Endometrial microvascular endothelial cells (primary cell): Measurements from ENCODE around the gene BICRAL. TPM values are rescaled to one million over a fixed set of nuclear protein-coding genes. Genes with fewer than 3 reads are reported as not detected.

Experiments
- in situ Hi-C: cut with HindIII; loops from 2 replicates; pipeline ENCODE4 v1.10.0; 2017; ENCODE audit warnings: low sequenced_read_pairs, low pct_unique_long_range_greater_than_20kb; ENCODE audit errors: inconsistent ontology term
- total RNA-seq: library from RNA; depleted of rRNA; stranded (reverse); fragments of >200 nt; gene quantifications from one replicate; pipeline ENCODE4 v1.2.3, GENCODE V29; 2015; ENCODE audit errors: inconsistent ontology term

BICRAL gene
- total RNA-seq, 1 donor from 2014 or later: 3.9 TPM

GRCh38 chr6:42914546-42914945 lies 132.7 kb downstream of the BICRAL start:
- in situ Hi-C loops: no loop called here

- in situ Hi-C loops: no loop called here
Observed at GRCh38 chr6:42915732-42916131, 133.9 kb downstream of the BICRAL start, which contains the start of gene PTCRA. Gene PTCRA, plus strand, starts transcription at chr6:42916053. Its CDS starts 17 bp downstream, at chr6:42916070.

- in situ Hi-C loops: no loop called here
Observed at GRCh38 chr6:42916288-42916687, 134.4 kb downstream of the BICRAL start.

Other genes with a start within 250 kb of the BICRAL start
- 15.1 TPM for gene UBR2, start 218.0 kb upstream of the BICRAL start, total RNA-seq
- gene PRPH2, start 59.5 kb upstream of the BICRAL start, total RNA-seq: 1.4 TPM
- gene TBCC, start 35.9 kb upstream of the BICRAL start, total RNA-seq: 48.2 TPM
- 169 TPM for gene RPL7L1, start 97.6 kb downstream of the BICRAL start, total RNA-seq
- gene PTCRA, start 134.0 kb downstream of the BICRAL start, total RNA-seq: not detected
- gene CNPY3, start 147.4 kb downstream of the BICRAL start, total RNA-seq: 53.7 TPM
- gene GNMT, start 178.7 kb downstream of the BICRAL start, total RNA-seq: 0.84 TPM
- 12.2 TPM for gene PEX6, start 197.1 kb downstream of the BICRAL start, total RNA-seq
- gene PPP2R5D, start 202.5 kb downstream of the BICRAL start, total RNA-seq: 97.0 TPM
- 69.5 TPM for gene MEA1, start 231.9 kb downstream of the BICRAL start, total RNA-seq
- 98.8 TPM for gene KLHDC3, start 232.2 kb downstream of the BICRAL start, total RNA-seq
- 114 TPM for gene RRP36, start 239.6 kb downstream of the BICRAL start, total RNA-seq